CD8-positive, alpha-beta memory T cell (primary cell): ENCODE data around the gene PRPF40A. TPM values are rescaled to one million over a fixed set of nuclear protein-coding genes. Genes with fewer than 3 reads are reported as not detected.
A peak's percentile ranks its signal among the peaks of the same experiment; 100 is the strongest.

Experiments
- CTCF ChIA-PET: fragments of 350-600 bp; sonication (Branson Sonifier 250); formaldehyde crosslinking; loops from one replicate; lab custom pipeline; 2021; ENCODE audit warnings: antibody characterized with exemption; lab: Charles Lee
- POLR2A ChIA-PET: fragments of 350-600 bp; sonication (Branson Sonifier 250); formaldehyde crosslinking; loops from one replicate; lab custom pipeline; 2021; ENCODE audit warnings: antibody characterized with exemption; lab: Charles Lee
- DNase-seq, 5 donors: peaks; one replicate each; pipeline versions ENCODE4 v3.0.0 to v3.0.0-alpha.2; 2020 to 2022; ENCODE audit warnings: mixed read lengths in 1 of 5
- H3K27ac ChIP-seq: one replicate; pipeline ENCODE4 v1.7.0; 2013; ENCODE audit warnings: low read depth, mild to moderate bottlenecking, low read length, moderate library complexity
- H3K27me3 ChIP-seq: 2 replicates; pipeline ENCODE4 v1.7.0; 2013; ENCODE audit warnings: low read length, mild to moderate bottlenecking; ENCODE audit not compliant: insufficient read depth, poor library complexity, severe bottlenecking
- H3K36me3 ChIP-seq: 2 replicates; pipeline ENCODE4 v1.7.0; 2013; ENCODE audit warnings: mild to moderate bottlenecking, low read length, moderate library complexity; ENCODE audit not compliant: insufficient read depth
- H3K4me1 ChIP-seq: 2 replicates; pipeline ENCODE4 v1.7.0; 2013; ENCODE audit warnings: mild to moderate bottlenecking, low read length, moderate library complexity; ENCODE audit not compliant: insufficient read depth
- H3K4me3 ChIP-seq: 2 replicates; pipeline ENCODE4 v1.7.0; 2013; ENCODE audit warnings: mild to moderate bottlenecking, low read length
- H3K9me3 ChIP-seq: 2 replicates; pipeline ENCODE4 v1.7.0; 2013; ENCODE audit warnings: mild to moderate bottlenecking, low read length
- H3K27ac Mint-ChIP-seq, 8 donors: one replicate each; pipeline ENCODE4 v1.8.0; 2020 to 2021; ENCODE audit warnings: mixed read lengths in 8 of 8, mild to moderate bottlenecking in 6 of 8, inconsistent platforms in 3 of 8, moderate library complexity in 3 of 8
- H3K27me3 Mint-ChIP-seq, 2 donors: one replicate each; pipeline ENCODE4 v1.8.0; 2020 to 2021; ENCODE audit warnings: mixed read lengths in 2 of 2, mild to moderate bottlenecking in 1 of 2, moderate library complexity in 1 of 2
- H3K36me3 Mint-ChIP-seq, 3 donors: one replicate each; pipeline ENCODE4 v1.8.0; 2020 to 2021; ENCODE audit warnings: mixed read lengths in 3 of 3, inconsistent platforms in 1 of 3, mild to moderate bottlenecking in 1 of 3
- H3K4me1 Mint-ChIP-seq, 3 donors: one replicate each; pipeline ENCODE4 v1.8.0; 2020 to 2021; ENCODE audit warnings: mixed read lengths in 3 of 3, inconsistent platforms in 1 of 3, mild to moderate bottlenecking in 1 of 3
- H3K4me3 Mint-ChIP-seq, 7 donors: one replicate each; pipeline ENCODE4 v1.8.0; 2020 to 2021; ENCODE audit warnings: mixed read lengths in 7 of 7, mild to moderate bottlenecking in 6 of 7, moderate library complexity in 4 of 7, inconsistent platforms in 2 of 7
- H3K9me3 Mint-ChIP-seq, 5 donors: one replicate each; pipeline ENCODE4 v1.8.0; 2020 to 2022; ENCODE audit warnings: mixed read lengths in 5 of 5, mild to moderate bottlenecking in 3 of 5, moderate library complexity in 2 of 5, inconsistent platforms in 1 of 5
- polyA plus RNA-seq: library from polyadenylated mRNA; unstranded; fragments of 300-500 nt; fragmentation: Illumina TruSeq; gene quantifications from one replicate; pipeline ENCODE4 v1.2.3, GENCODE V29; 2021
- total RNA-seq, 2 experiments: library from RNA; stranded (reverse); gene quantifications; one replicate each; pipeline ENCODE4 v1.2.3, GENCODE V29; 2021

The PRPF40A gene
- total and polyA plus RNA-seq, 3 experiments from 2014 or later: 136 to 146 (median 138) TPM

GRCh38 chr2:152637251-152637650 lies 80.0 kb downstream of the PRPF40A start:
- peaks cover 0 to 18% of the 10 kb centered on the region in 2 donors for H3K27me3 Mint-ChIP-seq
- POLR2A ChIA-PET: no interaction called here
- no peaks in the 10 kb centered on the region for H3K9me3 ChIP-seq
- no peaks in the 10 kb centered on the region for H3K27me3 ChIP-seq
- H3K27ac Mint-ChIP-seq: no peak overlapping the region
- H3K36me3 Mint-ChIP-seq: no peaks in the 10 kb centered on the region
- no peak overlapping the region for H3K27ac ChIP-seq
- no peaks in the 10 kb centered on the region for H3K4me1 ChIP-seq
- no peak overlapping the region for H3K4me3 Mint-ChIP-seq
- no peaks in the 10 kb centered on the region for H3K9me3 Mint-ChIP-seq
- DNase-seq: no peak
- CTCF ChIA-PET: no interaction called here
- H3K4me3 ChIP-seq: no peak overlapping the region
- H3K36me3 ChIP-seq: no peaks in the 10 kb centered on the region
- peaks cover 3 to 6% (median 4%) of the 10 kb centered on the region in 3 donors for H3K4me1 Mint-ChIP-seq

GRCh38 chr2:152635635-152636298 lies 81.5 kb downstream of the PRPF40A start:
- Mint-ChIP-seq H3K27me3 (peaks cover 0 to 21% of the 10 kb centered on the region in 2 donors), H3K9me3 (no peaks in the 10 kb centered on the region), H3K27ac (peak overlapping the region in 1 of 8 donors; percentile 79), H3K4me3 (no peak overlapping the region), H3K4me1 (peaks cover 3 to 6% (median 4%) of the 10 kb centered on the region in 3 donors), H3K36me3 (no peaks in the 10 kb centered on the region)
- ChIA-PET CTCF (interaction anchor here (0.6 to 3.7 kb wide), 14 partner anchors 10 to 611 kb away, joined by 3 to 46 read pairs (median 5); partner anchors contain the start of genes PRPF40A and STAM2), POLR2A (interaction anchor here (0.9 to 1.0 kb wide), 2 partner anchors 460 to 461 kb away, joined by 3 read pairs; partner anchors contain the start of gene STAM2)
- Histone ChIP-seq H3K4me3 (no peak overlapping the region), H3K27ac (no peak overlapping the region), H3K4me1 (no peaks in the 10 kb centered on the region), H3K36me3 (no peaks in the 10 kb centered on the region), H3K27me3 (no peaks in the 10 kb centered on the region), H3K9me3 (no peaks in the 10 kb centered on the region)
- DNase-seq: peak; percentile 47 to 73 (median 54)

DNA sequence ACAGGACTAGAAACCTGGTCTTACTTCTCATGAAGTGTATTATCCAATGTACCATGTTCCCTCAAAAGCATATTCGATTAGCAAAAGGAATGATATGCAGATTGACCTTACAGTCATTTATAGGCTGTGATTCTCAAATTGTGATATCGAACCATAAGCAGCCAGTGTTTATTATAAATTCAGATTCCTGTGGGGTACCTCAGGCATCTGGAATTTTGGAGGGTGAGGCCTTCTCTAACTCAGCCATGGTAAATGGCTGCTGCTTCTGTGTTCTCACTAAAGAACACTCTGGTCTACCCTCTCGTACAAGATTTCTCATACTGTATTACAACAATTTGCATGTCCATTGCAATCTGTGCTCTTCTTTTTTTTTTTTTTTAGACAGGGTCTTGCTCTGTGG lies 84.5 kb downstream of the PRPF40A start:
- no peaks in the 10 kb centered on the region for H3K36me3 Mint-ChIP-seq
- Histone ChIP-seq H3K9me3 (no peaks in the 10 kb centered on the region), H3K4me3 (no peak overlapping the region), H3K36me3 (no peaks in the 10 kb centered on the region), H3K27me3 (no peaks in the 10 kb centered on the region), H3K27ac (no peak overlapping the region), H3K4me1 (no peaks in the 10 kb centered on the region)
- no peak for DNase-seq
- no peaks in the 10 kb centered on the region for H3K9me3 Mint-ChIP-seq
- H3K4me1 Mint-ChIP-seq: peaks cover 3 to 12% (median 4%) of the 10 kb centered on the region in 3 donors
- no peak overlapping the region for H3K4me3 Mint-ChIP-seq
- H3K27ac Mint-ChIP-seq: no peak overlapping the region
- POLR2A ChIA-PET: no interaction called here
- H3K27me3 Mint-ChIP-seq: peaks cover 0 to 28% of the 10 kb centered on the region in 2 donors
- CTCF ChIA-PET: interaction anchor here (1.7 kb wide), 1 partner anchor 596 kb away, joined by 4 read pairs; no protein-coding TSS in a partner anchor

DNA sequence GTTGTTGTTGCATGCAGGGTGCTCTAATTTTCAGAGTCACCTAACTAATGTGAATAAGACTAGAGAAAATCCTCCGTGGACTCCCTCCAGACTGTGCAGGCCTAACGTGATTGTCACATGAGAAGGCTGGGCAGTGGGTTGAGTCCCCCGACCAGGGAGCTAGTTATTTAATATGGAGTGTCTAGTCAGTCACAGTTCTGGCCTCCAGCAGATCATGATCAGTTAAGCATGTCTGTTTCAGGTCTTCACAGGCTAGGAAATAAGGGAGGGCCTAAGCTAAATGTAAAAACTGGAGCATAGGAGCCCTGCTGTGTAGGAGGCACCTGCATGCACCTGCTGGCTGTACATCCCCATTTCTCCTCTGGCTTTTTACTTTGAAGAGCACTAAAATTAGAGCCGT lies 86.8 kb downstream of the PRPF40A start:
- H3K27ac ChIP-seq: no peak overlapping the region
- peaks cover 0 to 2% (median 0%) of the 10 kb centered on the region in 3 donors for H3K36me3 Mint-ChIP-seq
- no peaks in the 10 kb centered on the region for H3K36me3 ChIP-seq
- H3K27me3 ChIP-seq: no peaks in the 10 kb centered on the region
- H3K4me3 ChIP-seq: no peak overlapping the region
- ChIA-PET CTCF (interaction anchor here (2.2 kb wide), 1 partner anchor 9 kb away, joined by 6 read pairs; no protein-coding TSS in a partner anchor), POLR2A (no interaction called here)
- H3K9me3 ChIP-seq: no peaks in the 10 kb centered on the region
- no peaks in the 10 kb centered on the region for H3K4me1 ChIP-seq
- H3K27ac Mint-ChIP-seq: no peak overlapping the region
- peaks cover 0 to 8% (median under 1%) of the 10 kb centered on the region in 3 donors for H3K4me1 Mint-ChIP-seq
- DNase-seq: no peak
- H3K9me3 Mint-ChIP-seq: no peaks in the 10 kb centered on the region
- H3K4me3 Mint-ChIP-seq: no peak overlapping the region
- H3K27me3 Mint-ChIP-seq: peaks cover 0 to 29% of the 10 kb centered on the region in 2 donors

DNA sequence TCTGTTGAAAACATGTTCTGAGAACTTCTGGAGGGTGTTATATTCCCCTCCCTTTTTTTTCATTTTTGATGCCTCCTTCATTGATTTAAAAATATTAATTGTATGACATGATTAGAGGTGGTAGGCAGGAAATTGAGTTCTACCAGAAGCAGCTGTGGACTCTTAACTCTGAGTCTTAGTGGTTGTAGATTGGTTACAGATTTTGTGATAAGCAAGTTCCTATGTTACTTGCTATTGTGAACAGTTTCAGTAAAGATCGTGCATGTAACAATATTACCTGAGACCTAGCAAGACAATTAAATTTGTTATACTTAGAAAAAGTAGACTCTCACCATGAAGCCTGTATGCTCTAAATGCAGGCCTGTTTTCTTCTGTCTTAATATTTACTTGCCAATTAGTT lies 88.1 kb downstream of the PRPF40A start:
- no peak for DNase-seq
- CTCF ChIA-PET: no interaction called here

DNA sequence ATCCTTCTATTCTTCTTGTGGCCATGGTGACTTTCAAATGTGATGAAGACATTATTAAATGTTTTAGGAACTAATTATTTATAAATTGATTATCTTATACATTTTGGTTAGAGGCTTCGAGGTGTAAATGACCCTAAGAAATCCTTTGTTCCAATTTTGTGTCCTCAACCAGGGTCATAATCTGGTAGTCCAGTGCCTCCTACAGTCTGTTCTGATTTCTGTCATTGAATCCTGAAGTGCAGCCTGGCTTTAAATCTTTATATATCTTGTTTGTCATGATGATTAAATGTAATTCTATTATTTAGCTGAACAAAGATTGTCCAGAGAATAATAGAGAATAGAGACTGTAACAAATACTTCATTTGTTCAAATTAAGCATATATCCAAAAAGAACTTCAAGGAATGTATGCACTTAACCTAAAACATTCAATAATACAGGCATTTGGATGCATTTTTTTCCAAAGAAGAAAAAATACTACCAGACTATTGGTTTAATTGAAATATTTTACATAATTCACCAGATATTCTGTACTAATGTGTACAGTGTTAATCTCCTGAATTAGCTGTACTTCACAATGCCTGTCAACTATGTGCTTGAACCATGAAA lies 89.8 kb downstream of the PRPF40A start:
- DNase-seq: no peak
- H3K9me3 Mint-ChIP-seq: no peaks in the 10 kb centered on the region
- Histone ChIP-seq H3K36me3 (no peaks in the 10 kb centered on the region), H3K4me3 (no peak overlapping the region), H3K27ac (no peak overlapping the region), H3K4me1 (no peaks in the 10 kb centered on the region), H3K27me3 (no peaks in the 10 kb centered on the region), H3K9me3 (no peaks in the 10 kb centered on the region)
- H3K4me1 Mint-ChIP-seq: peaks cover 0 to 6% (median 0%) of the 10 kb centered on the region in 3 donors
- peaks cover 0 to 2% (median 0%) of the 10 kb centered on the region in 3 donors for H3K36me3 Mint-ChIP-seq
- no peak overlapping the region for H3K4me3 Mint-ChIP-seq
- no peak overlapping the region for H3K27ac Mint-ChIP-seq
- ChIA-PET CTCF (interaction anchor here (1.4 kb wide), 1 partner anchor 452 kb away, joined by 5 read pairs; the partner anchor contains the start of gene STAM2), POLR2A (no interaction called here)
- peaks cover 3 to 31% of the 10 kb centered on the region in 2 donors for H3K27me3 Mint-ChIP-seq

More for the DNA sequence above, 88.1 kb downstream of the PRPF40A start:
- H3K27me3 Mint-ChIP-seq: peaks cover 0 to 35% of the 10 kb centered on the region in 2 donors
- no peak overlapping the region for H3K27ac ChIP-seq
- no peaks in the 10 kb centered on the region for H3K9me3 Mint-ChIP-seq
- H3K36me3 ChIP-seq: no peaks in the 10 kb centered on the region
- no peak overlapping the region for H3K4me3 Mint-ChIP-seq
- H3K4me1 ChIP-seq: no peaks in the 10 kb centered on the region
- H3K36me3 Mint-ChIP-seq: peaks cover 0 to 2% (median 0%) of the 10 kb centered on the region in 3 donors
- POLR2A ChIA-PET: no interaction called here
- no peaks in the 10 kb centered on the region for H3K27me3 ChIP-seq
- H3K9me3 ChIP-seq: no peaks in the 10 kb centered on the region
- H3K4me1 Mint-ChIP-seq: peaks cover 0 to 6% (median 0%) of the 10 kb centered on the region in 3 donors
- no peak overlapping the region for H3K4me3 ChIP-seq
- H3K27ac Mint-ChIP-seq: no peak overlapping the region

GRCh38 chr2:152626911-152627339 lies 90.3 kb downstream of the PRPF40A start:
- peaks cover 0 to 2% (median 0%) of the 10 kb centered on the region in 3 donors for H3K36me3 Mint-ChIP-seq
- peaks cover 3 to 28% of the 10 kb centered on the region in 2 donors for H3K27me3 Mint-ChIP-seq
- H3K27ac Mint-ChIP-seq: no peak overlapping the region
- POLR2A ChIA-PET: no interaction called here
- H3K27me3 ChIP-seq: no peaks in the 10 kb centered on the region
- no peak overlapping the region for H3K27ac ChIP-seq
- CTCF ChIA-PET: interaction anchor here (1.4 kb wide), 1 partner anchor 451 kb away, joined by 5 read pairs; the partner anchor contains the start of gene STAM2
- no peak for DNase-seq
- H3K9me3 ChIP-seq: no peaks in the 10 kb centered on the region
- no peaks in the 10 kb centered on the region for H3K4me1 ChIP-seq
- H3K4me1 Mint-ChIP-seq: peaks cover 0 to 6% (median 0%) of the 10 kb centered on the region in 3 donors
- H3K36me3 ChIP-seq: no peaks in the 10 kb centered on the region
- H3K4me3 ChIP-seq: no peak overlapping the region
- no peak overlapping the region for H3K4me3 Mint-ChIP-seq
- H3K9me3 Mint-ChIP-seq: no peaks in the 10 kb centered on the region

- Histone ChIP-seq H3K27ac (no peak overlapping the region), H3K4me1 (no peaks in the 10 kb centered on the region), H3K9me3 (no peaks in the 10 kb centered on the region), H3K36me3 (no peaks in the 10 kb centered on the region), H3K27me3 (no peaks in the 10 kb centered on the region), H3K4me3 (no peak overlapping the region)
- peaks cover 0 to 6% (median 0%) of the 10 kb centered on the region in 3 donors for H3K4me1 Mint-ChIP-seq
- DNase-seq: no peak
- H3K36me3 Mint-ChIP-seq: peaks cover 0 to 2% (median 0%) of the 10 kb centered on the region in 3 donors
- CTCF ChIA-PET: interaction anchor here (2.2 kb wide), 1 partner anchor 11 kb away, joined by 9 read pairs; no protein-coding TSS in a partner anchor
- H3K4me3 Mint-ChIP-seq: no peak overlapping the region
- peaks cover 5 to 34% of the 10 kb centered on the region in 2 donors for H3K27me3 Mint-ChIP-seq
- H3K27ac Mint-ChIP-seq: no peak overlapping the region
- POLR2A ChIA-PET: no interaction called here
- H3K9me3 Mint-ChIP-seq: no peaks in the 10 kb centered on the region
Observed at GRCh38 chr2:152624805-152625204, 92.5 kb downstream of the PRPF40A start.
